ENCODE data around the gene SETDB1.

SETDB1 gene

DNA sequence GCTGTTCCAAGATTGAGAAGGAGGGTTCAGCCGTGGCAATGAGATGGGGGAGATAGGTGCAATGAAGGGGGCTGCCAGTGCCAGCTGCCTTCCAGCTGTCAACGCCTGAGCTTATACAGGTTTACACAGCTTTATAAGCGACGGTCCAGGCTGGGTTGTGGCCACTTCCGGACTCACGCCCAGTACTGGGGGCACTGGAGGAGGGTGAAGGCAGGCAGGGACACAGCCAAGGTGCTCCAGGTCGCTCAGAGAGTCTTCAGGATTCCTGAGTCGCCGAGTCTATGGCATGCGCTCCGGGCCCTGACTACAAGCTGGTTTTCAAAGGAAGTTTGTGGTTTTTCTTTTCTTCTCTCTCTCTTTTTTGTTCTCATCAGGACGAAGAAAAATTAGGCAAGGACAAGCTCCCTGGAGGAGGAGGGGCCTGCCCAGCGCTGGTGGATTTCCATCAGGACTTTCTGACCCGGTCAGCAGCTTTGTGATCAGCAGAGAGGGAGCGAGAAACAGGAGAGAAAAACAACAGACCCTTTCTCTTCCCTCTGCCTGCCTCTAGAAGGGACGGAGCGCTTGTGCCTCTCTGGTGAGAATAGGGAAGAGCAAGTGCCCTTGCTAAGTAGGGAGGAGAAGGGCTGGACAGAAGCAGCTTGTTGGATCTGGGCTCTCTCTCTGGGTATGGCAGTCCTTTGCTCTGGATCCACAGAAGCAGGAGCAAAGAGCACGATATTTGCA is 80.3 kb downstream of the SETDB1 start, which contains the start of gene MINDY1:
Gene MINDY1, minus strand, starts transcription at position 576 of the 726 bp plus-strand sequence. CDS start 4,285 bp downstream, outside the sequence.
- DNase-seq: peak in 3 of 6 experiments; percentile 17 to 40 (median 24)

DNA sequence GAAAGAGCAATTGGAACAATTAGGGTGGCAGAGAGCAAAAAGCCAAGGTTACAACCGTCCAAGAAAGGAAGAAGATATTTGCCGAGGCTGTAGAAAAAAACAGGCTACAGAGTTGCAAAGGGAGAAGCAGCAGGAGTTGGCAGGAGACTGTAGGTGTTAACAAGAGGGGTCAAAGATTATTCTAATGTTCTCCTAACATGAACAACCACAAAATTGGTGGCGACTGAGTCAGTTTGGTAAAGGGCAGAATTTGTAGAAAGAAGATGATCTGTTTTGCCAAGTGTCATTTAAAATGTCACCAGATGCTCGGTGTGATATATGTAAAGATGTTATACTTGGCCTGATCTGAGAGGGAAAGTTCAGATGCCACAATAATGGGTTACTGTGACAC is 81.7 kb downstream of the SETDB1 start:
- no peak for DNase-seq

DNA sequence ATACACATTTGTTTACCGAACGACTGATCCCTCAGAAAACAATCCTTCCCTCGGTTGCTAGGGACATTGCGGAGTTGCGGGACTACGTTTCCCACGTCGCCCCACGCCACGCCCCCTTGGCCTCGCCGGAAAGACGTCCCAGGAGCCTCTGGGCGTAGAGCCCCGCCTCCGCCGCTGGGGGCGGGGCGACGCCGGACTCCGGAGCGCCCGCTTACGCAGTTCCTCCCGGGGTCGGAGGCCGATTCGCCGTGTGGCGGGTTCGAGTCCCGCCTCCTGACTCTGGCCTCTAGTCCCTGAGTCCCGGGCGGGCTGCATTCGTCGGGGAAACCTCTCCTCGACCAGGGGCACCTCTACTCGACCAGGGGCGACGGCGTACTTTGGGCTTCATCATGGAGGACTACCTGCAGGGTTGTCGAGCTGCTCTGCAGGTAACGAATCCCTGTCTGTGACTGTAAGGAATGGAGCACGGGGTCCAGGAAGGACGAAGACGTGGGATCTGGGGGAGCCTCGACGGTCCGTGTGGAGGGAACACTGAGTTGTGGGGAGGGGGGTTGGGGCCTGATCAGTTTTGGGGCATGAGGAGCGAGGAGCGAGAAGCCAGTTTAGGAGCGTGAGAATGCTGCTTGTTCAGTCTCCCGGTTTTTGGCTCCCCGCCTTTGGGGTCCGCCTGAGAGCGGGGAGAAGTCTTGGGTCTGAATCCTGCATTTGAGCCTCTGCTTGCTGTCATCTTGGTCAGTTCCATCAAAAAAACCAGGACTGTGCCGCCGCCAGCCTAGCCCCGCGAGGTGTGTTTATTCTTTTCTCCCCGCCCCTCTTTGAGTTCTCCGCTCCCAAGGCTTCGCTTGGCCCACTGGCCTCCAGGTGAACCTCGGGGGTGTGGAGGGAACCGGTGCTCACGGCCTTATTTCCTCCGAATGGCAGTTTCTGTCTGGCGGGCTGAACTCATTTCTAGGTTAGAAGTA is 82.4 kb downstream of the SETDB1 start, which contains the start of gene PRUNE1:
Gene PRUNE1, plus strand, starts transcription at position 206 of the 962 bp plus-strand sequence. Its CDS starts 184 bp downstream, at position 390.
- peak; percentile 87 to 96 (median 91) for DNase-seq

DNA sequence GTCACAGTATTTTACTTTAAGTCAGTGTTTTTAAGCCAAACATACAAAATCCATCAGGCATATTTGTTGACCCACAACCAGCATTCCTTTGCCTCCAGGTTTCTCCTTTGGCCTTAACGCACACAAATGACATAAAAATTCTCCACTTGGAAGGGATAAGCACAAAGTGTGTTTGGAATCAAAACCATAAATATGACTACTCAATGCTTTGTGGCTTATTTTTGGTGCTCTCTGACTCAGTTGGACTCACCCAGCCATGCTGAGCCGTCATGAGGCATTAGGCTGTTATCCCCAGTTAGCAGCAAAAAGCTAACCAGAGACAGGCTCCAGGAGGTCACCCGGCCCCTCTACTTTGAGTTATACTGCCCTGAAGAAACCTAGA is 83.0 kb downstream of the SETDB1 start:
- DNase-seq: no peak

DNA sequence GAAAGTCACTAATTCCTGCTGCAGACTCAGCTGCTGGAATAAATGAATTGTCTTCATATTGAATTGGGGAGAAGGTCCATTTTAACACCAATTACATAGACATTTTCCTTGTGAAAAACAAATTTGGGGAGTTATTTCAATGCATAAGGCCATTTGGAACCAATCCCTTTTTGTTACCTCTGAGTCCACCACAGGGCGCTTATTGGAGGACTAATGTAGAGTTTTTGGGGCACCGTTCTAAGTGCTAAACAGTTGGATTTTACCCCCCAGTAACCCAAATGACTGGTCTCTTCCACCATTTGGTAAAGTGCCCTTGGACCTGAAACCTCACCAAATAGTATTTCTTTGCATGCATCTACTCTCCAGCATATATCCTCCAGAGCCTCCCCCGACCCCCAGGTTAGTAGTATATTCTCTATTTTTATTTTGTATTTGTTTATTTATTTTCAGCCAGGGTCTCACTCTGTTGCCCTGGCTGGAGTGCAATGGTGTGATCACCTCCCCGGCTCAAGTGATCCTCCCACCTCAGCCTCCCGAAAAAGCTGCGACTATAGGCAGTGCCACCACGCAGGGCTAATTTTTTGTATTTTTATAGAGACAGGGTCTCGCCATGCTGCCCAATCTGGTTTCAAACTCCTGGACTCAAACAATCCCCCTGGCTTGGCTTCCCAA is 83.6 kb downstream of the SETDB1 start:
- no peak for DNase-seq

DNA sequence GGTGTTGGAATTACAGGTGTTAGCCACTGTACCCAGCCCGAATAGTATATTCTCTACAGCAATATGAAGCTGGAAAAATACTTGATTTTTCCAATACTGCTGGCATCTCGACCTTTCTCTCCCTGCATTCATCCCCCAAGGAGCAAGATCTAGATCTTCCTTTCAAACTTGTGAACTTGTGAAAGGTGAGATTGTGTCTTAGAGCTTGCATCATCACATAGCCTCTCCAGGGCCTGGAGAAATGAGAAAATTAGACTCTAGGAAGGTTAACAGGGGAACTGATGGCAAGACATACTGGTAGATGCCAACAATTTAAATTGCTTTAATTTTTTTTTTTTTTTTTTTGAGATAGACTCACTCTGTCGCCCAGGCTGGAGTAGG is 84.2 kb downstream of the SETDB1 start:
- no peak for DNase-seq

DNA sequence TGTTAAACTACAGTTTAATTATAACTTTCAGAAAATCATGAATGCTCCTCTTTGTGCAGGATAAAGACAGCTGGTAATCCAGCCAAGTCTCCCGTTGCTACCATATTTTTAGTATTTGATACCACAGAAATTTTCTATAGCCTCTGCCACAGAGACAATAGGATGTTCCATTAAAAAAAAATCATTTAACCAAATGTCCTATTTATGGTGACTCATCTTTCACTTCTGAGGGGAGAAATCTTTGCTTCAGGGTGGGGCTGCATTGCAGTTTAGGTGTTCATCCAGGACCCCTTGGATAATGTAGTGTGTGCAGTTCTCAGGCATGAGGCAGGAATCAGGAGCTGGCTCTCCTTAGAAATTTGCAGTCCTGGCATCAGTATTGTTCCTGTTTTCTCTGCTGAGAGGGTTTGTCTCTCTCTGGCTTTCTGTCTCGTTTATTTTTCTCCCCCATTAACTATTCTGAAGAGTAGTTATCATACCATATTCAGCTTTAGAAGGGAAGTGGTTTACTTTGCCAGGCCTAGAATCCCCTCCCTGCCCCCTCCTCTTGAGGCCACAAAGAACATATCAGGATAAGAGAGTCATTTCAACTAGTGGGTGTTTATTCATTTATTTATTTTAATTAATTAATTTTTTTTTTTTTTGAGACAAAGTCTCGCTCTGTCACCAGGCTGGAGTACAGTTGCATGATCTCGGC is 85.1 kb downstream of the SETDB1 start:
- DNase-seq: no peak

DNA sequence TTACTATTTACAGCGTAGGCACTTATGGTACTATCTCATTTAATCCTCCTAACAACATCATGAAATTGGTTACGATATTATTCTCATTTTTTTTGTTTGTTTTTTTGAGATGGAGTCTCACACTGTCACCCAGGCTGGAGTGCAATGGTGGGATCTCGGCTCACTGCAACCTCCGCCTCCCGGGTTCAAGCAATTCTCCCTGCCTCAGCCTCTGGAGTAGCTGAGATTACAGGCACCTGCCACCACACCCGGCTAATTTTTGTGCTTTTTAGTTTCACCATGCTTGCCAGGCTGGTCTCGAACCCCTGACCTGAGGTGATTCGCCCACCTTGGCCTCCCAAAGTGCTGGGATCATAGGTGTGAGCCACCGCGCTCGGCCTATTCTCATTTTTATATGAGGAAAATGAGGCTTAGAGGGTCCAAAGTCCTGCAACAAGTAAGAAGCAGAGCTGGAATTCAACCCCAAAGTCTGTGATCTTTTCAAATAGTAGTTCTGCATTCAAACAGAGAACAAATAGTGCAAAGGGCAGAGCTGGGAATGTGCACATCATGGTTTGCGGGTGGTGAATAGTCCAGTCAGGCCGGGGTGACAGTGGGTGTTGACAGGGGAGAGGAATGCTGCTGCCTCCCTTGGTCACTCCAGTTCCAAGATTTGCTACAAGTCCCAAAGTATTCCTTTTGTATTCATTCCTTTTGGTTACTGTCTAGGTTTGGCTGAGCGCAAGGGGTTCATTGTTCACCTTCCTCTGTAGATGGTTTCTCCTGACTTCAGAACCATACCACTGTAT is 86.7 kb downstream of the SETDB1 start:
- no peak for DNase-seq

DNA sequence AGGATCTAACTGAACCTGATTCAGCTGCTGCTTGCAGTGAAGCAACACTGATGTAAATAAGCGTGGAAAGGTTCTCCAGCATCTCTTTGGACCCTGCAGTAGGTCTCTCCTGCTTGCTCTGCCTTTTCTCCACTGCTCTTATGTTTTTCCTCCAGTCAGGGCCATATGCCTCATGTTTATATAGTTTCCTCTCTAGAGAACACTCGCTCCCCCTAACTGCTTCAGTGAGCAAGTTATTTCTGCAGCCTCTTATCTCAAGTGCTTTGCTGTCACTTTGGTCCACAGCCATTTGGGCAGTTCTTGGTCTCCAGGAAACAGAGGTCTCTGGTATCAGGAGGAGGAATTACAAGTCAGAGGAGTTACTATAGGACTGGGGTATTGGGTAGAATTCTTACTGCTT is 87.4 kb downstream of the SETDB1 start:
- DNase-seq: no peak

Data from stimulated activated naive CD4-positive, alpha-beta T cell (primary cell).